Measurements from ENCODE around the gene KLHL14.
"Not testable (repeated sequence)": the region's sequence is repeated elsewhere in the genome, so short reads cannot be mapped to it uniquely, and the experiment has no call there.

The KLHL14 gene

GRCh38 chr18:32717126-32717525 lies 55.7 kb downstream of the KLHL14 start:
- no peak for DNase-seq (ENCODE audit: low read depth)

DNA sequence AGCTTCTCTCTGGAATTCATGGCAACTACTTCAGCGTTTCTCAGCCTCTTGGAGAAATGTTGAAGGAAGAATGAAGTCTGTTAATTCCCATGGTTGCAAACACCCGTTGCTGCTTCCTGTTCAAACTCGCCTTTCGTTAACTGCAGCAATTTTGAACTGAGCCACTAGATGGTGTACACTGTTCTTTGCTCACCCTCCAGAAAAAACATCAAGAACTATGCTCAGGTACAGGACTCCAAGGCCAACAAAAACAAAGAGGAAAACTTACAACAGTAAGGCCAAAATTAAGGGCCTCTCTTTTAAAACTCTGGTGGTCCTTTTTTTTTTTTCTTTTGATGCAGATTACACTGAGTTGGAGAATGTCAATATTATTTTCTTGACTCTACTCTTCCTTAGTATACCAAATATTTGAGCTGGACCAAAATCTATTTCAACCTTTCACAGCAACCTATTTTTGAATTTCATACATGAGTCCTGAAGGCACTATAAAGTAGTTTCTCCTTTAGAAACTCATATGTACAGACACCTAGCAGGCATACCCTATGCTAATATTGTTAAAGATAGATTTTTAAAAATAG lies 58.2 kb downstream of the KLHL14 start:
- peak; percentile 4 for DNase-seq (ENCODE audit: low read depth)

GRCh38 chr18:32712860-32713259 lies 60.0 kb downstream of the KLHL14 start:
- no peak for DNase-seq (ENCODE audit: low read depth)

DNA sequence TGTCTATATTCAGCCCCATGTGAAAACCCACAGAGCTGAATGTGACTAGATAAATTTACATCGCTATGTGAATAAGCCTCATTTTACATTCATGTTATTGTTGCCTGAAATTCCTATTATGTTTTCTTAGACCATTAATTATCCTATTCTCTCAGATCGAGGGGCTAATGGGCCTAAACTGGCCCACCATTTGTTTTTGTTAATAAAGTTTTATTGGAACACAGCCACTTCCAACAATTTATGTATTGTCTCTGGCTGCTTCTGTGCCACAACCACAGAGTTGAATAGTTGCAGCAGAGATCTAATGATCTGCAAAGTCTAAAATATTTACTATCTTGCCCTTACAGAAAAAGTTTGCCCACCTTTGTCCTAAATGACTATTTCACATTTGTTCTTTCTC lies 61.0 kb downstream of the KLHL14 start:
- DNase-seq (ENCODE audit: low read depth) = no peak

DNA sequence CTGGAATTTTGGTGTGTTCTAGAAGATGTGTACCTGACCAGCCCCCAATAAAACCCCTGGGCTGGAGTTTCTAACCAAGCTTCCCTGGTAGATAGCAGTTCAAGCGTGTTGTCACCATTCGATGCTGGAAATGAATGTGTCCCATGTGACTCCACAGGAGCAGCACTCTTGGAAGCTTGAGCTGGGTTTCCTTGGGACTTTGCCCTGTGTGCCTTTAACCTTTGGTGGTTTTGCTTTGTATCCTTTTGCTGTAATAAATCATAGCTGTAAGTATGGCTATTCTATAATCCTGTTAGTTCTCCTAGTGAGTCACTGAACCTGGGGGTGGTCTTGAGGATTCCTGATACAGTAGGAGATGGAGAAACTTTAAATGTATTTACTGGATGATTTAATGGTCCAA lies 65.2 kb downstream of the KLHL14 start:
- no peak for DNase-seq (ENCODE audit: low read depth)

DNA sequence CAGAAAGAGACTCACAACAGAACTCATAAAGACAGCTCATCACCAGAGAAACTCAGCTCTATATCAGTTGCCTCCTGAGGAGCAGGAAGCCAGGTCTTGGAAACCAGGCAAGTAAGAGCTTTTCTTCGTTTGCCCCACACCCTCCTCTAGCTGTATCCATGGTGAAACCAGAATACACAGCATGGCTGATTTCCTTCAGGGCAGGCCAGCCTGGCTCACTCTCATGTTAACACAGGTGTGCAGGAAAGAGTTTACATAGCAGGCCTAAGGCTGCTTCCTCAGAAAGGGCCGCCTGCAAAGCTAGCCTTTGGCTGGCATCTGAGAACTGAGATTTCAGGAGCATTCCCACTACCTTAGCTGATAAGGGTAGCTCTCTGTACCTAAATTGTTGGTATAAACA lies 65.7 kb downstream of the KLHL14 start:
- DNase-seq (ENCODE audit: low read depth) = no peak

GRCh38 chr18:32701313-32701712 lies 71.5 kb downstream of the KLHL14 start:
- DNase-seq (ENCODE audit: low read depth) = no peak

DNA sequence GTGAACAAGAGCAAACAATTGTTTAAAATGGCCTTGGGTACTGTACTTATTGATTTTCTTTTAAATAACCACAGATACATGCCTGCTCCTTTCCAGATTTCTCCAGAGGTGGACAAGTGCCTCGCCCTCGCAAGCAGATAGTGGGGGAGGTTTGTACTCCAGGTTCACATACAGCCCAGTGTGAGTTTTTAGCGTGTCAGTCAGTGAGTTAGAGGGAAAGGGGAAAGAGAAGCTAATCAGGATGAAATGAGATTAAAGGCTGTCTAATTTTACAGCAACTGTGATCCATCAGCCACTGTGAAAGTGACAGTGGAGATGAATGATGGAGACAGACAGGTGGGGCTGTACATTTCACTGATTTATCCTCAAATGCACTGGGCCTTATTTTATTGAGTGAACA lies 74.7 kb downstream of the KLHL14 start:
- DNase-seq (ENCODE audit: low read depth) = no peak

- no peak for DNase-seq (ENCODE audit: low read depth)
Observed at GRCh38 chr18:32696376-32696775, 76.4 kb downstream of the KLHL14 start.

DNA sequence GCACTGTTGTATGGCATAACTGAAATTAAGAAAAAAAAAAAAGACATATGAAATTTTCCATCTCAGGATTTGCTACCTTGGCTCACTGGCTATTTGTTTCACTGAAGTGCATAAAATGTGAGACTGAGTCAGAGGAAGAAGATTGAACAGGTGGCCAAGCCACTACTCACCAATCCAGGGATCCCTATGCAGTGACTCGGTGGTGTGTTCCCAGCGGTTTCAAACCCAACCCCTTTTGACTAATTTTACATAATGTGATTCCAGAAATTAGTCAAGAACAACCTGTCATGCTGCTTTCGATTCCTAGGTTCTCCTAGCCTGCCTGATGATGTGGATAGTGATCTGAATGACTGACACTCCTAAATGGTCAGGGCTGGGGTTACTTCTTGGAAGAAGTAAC lies 77.3 kb downstream of the KLHL14 start:
- DNase-seq (ENCODE audit: low read depth) = no peak

- DNase-seq (ENCODE audit: low read depth) = no peak
Observed at GRCh38 chr18:32688821-32689220, 84.0 kb downstream of the KLHL14 start.

GRCh38 chr18:32684940-32685339 lies 87.9 kb downstream of the KLHL14 start:
- no peak for DNase-seq (ENCODE audit: low read depth)

DNA sequence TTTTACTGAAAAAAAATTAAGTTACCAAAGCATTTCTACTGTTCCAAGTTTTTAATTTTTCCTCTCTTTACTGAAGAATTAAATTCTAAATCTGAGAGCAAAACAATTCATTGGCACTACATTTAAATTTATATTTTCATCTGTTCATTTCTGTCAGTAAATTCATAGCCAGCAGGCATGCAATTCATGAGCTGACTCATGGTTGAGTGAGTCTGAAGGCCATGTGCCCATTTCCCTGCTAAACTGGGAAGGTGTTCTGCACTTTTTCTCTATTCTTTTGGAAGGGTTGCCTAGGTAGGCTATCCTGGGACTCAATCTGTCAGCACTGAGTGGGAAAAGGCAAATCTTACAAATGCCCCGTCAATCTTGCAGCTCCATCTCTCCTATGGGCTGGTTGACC lies 88.7 kb downstream of the KLHL14 start:
- no peak for DNase-seq (ENCODE audit: low read depth)

GRCh38 chr18:32683044-32683443 lies 89.8 kb downstream of the KLHL14 start:
- no peak for DNase-seq (ENCODE audit: low read depth)

GRCh38 chr18:32677578-32677977 lies 95.2 kb downstream of the KLHL14 start:
- no peak for DNase-seq (ENCODE audit: low read depth)

- DNase-seq (ENCODE audit: low read depth) = no peak
Observed at GRCh38 chr18:32674491-32674890, 98.3 kb downstream of the KLHL14 start.

GRCh38 chr18:32672398-32672797 lies 100.4 kb downstream of the KLHL14 start:
- DNase-seq (ENCODE audit: low read depth) = no peak

DNA sequence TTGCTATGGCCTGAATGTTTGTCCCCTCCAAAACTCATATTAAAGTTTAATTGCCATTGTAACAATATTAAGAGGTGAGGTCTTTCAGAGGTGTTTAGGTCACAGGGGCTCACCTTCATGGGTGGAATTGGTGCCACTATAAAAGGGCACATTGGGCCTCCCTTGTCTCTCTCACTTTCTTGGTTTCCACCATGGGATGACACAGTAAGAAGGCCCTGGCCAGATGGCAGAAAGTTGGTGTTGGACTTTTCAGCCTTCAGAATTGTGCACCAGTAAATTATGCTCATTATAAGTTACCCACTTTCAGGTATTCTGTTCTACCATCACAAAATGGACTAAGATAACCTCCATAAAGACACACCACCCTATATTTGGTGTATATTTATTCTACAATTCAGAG lies 102.1 kb downstream of the KLHL14 start:
- no peak for DNase-seq (ENCODE audit: low read depth)

DNA sequence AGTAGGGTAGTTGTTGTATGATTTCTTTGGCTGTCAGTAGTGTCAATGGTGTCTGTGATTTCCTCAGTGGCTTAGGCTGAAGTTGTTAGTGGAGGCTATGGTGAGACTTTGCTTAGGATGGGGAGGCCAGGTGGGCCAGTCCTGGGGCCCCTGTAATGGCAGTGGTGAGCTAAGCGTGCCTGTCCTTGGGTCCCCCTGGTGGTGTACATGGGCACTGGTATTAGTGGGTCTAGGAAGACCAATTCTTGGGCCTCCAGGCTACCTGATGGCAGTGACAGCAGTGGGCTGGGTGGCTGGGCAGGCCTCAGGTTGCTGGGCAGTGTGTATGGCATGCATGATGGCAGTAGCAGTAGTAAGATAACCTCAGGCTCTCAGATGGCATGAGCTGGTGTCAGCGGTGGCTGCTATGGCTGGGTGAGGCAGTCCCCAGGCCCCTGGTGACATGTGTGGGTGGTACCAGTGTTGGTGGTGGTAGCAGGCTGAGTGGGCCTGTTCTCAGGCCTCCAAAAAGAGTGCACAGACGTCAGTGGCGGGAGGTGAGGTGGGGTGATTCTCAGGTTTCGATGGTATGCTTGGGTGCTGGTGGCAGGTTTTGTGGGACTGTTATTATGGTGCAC lies 103.2 kb downstream of the KLHL14 start:
- DNase-seq (ENCODE audit: low read depth) = no peak

GRCh38 chr18:32668956-32669355 lies 103.9 kb downstream of the KLHL14 start:
- DNase-seq (ENCODE audit: low read depth) = no peak

DNA sequence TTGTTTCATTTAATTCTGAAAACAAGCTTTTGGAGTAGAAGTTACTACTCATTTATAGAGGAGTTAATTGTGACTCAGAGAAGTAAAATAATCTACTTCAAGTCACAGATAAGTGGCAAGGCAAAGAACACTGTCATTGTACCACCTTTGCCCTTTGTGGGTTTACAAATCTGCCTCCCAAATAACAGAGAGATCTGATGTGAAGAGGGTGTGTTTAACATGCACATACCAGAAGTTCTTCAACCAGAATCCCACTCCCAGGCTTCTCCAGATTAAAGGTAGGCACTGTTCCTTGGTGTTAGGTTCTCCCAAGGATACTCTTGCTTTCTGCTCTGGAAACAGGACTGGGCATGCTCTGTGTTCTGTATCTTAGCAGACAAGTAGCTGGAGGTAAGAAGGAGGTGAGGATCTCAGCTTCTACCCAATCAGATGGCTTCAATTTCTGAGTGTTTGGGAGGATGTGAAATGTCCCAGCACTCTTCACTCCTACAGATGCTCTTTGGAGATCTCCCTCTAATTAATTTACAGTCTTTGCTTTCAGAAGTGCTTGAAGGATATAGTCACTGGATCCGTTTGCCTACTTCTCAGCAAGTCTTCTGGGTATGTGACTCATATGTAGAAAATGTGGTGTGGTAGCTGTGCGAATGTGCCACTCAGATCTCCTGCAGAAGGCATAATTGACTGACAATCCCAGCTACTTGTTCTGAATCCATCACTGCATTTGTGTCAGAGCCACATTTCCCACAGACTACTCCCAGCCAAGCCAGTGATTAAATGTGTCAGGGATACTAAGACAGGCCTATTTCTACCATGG lies 111.1 kb downstream of the KLHL14 start:
- DNase-seq (ENCODE audit: low read depth) = no peak

DNA sequence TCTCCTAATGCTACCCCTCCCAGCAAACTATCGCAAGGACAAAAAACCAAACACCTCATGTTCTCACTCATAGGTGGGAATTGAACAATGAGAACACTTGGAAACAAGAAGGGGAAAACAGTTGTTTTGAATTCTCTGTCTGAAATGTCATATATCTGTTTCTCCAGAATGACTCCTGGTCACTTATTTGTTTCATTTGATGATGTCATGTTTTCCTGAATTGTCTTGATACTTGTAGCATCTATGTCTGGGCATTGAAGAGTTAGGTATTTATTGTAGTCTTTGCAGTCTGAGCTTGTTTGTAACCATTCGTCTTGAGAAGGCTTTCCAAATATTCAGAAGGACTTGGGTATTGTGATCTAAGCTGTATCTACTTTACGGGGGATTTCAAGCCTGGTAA lies 118.3 kb downstream of the KLHL14 start:
- DNase-seq (ENCODE audit: low read depth) = not testable (repeated sequence)

DNA sequence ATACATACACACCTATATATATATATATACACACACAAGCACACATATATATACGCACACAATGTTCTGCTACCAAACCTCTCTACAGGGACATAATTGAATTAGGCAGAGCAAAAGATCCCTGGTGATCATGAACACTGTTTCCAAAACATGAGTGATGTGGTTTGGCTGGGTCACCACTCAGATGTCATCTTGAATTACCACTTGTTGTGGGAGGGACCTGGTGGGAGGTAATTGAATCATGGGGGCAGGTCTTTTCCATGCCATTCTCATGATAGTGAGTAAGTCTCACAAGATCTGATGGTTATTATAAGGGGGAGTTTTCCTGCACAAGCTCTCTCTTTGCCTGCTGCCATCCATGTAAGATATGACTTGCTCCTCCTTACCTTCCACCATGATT lies 135.2 kb downstream of the KLHL14 start:
- DNase-seq (ENCODE audit: low read depth) = not testable (repeated sequence)

- DNase-seq (ENCODE audit: low read depth) = no peak
Observed at GRCh38 chr18:32637226-32637625, 135.6 kb downstream of the KLHL14 start.

Data from activated T-cell treated with anti-CD3 and anti-CD28 coated beads for 24 hours (primary cell).